ENCODE measurements around the gene ISM1.
"Not testable (repeated sequence)": the region's sequence is repeated elsewhere in the genome, so short reads cannot be mapped to it uniquely, and the experiment has no call there.

Gene ISM1

DNA sequence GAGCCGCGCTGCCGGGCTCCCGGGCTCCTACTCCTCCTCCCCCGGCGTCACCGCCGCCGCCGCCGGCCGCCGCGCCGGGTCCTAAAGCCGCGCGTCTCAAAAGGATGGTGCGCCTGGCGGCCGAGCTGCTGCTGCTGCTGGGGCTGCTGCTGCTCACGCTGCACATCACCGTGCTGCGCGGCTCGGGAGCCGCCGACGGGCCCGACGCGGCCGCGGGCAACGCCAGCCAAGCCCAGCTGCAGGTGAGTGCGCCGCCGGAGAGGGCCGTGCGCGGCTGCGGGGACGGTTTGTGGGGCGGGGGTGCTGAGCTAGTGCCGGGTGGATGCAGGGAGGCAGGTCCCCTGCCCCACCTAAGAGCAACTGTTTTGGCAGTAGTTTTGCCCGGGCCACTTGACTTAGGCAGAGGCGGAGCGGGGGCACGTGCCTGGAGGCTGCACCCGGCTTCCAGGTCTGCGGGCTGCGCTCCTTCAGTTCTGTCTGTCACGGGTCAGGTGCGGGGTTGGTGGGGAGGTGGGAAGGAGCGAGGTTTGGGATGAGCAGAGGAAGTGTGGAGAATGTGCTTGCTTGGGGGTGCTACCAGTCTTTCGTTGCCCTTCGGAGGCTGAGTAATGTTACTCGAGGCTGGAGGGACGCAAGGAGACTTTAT, 722 bp downstream of the ISM1 start:
- DNase-seq, result no peak

DNA sequence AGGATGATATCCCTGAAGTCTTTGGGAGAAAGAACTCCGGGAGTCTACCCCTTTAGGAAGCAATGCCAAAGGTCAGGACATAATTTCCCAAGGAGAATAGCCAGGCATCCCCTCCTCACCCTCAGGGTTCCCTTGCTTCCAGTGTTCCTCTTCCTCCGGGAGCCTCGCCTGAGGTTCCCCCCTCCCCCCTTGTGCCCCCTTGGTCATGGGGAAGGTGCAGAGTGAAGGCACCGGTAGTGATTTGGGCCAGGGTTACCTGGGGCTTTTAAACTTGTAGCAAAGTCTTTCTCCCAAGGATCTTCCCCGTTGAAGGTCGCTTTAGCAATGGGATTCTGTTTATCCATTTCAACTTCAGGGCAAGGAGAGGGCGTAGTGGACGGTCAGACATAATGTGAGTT, 1.2 kb downstream of the ISM1 start:
- DNase-seq, result no peak

DNA sequence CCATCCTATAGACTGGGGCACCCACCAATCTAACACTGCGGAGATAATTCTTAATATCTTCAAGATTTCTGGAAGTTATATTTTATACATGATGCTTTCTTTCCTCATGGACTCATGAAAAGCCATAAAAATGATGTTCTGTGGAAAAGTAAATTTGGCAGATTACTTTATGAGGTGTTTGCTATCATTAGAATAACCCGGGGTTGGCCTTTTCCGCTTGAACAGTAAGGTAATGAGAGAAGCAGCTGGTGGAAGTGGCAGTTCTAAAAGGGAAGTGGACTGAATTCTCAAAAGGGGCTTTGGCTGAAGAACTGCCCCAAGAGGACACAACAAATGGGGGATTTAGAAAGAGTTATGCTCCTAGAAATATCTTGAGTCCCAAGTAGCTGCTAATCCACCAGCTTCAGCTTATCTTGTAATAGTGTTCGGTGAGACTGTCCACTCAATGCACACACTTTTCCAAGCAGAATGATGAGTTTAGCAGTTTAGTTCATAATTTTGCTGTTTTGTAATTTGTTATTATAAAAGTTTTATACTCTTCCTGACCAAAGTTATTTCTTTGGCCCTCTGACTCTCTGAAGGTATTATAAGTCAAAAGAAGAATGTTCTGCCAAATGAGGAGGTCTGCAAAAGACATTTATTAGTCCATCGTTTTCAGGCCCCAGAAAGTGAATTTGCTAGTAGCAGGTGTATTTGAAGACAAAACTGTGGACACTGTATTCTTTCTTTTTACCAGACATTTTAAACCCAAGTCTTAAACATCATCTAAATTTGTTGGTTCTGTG, 2.9 kb downstream of the ISM1 start:
- DNase-seq, result no peak

DNA sequence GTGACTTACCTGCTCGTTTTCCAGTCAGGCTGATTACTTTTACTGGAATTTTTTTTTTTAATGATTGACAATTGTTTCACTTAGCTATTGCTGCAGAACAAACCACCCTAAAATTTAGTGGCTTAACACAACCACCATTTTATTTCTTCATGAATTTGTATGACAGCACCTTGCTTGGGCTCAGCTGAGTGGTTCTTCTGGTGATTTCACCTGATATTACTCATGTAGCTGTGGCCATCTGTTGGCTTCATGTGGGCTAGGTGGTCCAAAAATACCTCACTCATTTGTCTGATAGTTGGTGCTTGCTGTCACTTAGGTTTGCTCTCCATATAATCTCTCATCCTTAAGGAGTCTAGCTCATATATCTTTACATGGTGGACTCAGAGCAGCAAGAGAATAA, 5.3 kb downstream of the ISM1 start:
- no peak for DNase-seq

DNA sequence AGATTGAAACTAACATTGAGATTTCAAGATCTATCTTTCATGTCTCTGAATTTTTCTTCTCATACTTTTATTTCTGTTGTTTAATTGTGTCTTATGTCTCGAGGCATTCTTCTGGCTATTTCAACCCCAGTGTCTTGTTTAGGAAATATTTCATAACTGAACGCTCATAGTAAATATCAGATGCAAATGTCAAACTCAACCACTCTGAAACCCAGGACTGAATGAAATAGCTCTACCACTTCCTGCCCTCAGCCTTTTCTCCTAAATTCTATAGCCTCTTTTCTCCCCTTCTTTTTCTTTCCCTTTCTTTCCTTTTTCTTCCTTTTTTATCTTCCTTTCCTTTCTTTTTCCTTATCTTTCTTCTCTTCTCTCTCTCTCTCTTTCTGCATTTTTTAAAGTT, 7.7 kb downstream of the ISM1 start:
- DNase-seq, result no peak

DNA sequence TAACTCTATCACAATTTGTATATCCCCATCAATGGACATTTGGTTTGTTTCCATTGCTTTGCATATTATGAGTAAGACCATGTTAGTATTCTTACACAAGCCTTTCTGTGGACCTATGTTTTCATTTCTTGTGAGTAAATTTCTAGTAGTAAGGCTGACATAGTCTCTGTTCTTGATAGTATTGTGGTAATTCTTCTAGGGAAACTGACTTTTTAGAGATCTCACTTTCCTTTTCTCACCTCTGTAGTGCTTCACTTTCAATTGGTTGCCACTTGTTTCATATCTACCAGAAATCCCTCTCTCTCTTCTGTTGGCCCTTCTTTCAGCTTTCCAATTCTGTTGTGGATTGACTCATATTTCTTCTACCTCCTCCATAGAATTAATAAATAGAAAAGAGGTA, 8.5 kb downstream of the ISM1 start:
- no peak for DNase-seq

DNA sequence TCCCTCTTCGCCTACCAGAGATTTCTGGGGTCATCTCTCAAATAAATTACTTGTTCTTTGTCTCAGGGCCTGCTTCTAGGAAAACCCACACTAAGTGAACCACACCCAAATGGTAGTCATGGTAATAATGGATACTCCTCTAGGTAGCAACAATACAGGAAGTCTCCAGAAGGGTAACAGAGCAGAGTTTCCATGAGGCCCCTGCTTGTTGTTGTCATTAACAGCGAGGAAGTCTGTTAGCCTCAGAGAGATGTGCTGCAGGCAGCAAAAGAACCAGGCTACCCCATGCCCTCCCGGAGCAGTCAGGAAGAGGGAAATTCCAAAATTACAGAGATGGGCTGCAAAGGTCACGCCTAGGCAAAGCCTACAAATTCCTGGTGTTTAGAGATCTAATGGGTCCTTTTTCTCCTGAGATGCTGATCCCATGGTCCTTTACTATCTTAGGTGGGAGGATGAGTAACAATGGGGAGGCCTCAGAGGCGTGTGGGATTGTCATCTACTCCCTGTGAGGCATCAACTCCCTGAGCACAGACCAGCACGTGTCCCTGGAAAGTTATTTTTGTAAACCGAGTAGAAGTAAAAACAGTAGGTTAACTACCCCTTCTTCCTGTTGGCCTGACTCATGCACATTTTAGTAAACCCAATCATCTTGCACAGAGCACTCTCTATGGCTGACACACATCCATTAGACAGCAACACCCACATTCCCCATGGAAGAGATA, 10.1 kb downstream of the ISM1 start:
- no peak for DNase-seq

DNA sequence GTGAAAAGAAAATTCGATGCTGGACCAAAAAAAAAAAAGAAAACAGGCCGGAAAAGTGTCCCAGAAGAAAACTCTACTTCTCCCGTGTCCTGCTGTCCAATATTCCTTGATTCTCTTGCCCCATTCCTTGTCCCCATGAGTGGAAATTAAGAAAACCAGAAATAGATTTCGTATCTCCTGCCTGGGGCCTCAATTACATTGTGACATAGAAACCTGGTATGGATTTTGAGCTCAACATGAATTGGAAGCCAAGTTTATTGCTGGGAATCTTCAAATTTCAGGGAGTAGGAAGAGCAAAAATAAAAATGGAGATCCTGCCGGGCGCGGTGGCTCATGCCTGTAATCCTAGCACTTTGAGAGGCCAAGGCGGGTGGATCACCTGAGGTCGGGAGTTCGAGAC, 11.9 kb downstream of the ISM1 start:
- no peak for DNase-seq

DNA sequence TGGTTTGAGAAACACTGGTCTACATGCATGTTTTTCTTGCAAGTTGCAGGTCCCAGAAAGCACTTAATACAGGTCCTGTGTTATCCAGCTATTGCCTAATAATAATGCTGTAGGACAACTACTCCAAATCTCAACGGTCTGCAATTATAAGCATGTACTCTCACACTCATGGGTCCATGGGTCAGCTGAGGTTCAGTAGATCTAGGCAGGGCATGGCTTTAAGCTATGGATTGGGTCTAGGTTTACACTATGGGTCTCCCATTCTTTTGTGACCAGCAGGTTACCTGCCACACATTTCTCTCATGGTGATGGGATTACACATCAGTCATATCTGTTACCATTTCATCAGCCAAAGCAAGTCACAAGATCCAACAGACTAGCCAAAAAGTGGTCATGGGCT, 13.9 kb downstream of the ISM1 start:
- no peak for DNase-seq

DNA sequence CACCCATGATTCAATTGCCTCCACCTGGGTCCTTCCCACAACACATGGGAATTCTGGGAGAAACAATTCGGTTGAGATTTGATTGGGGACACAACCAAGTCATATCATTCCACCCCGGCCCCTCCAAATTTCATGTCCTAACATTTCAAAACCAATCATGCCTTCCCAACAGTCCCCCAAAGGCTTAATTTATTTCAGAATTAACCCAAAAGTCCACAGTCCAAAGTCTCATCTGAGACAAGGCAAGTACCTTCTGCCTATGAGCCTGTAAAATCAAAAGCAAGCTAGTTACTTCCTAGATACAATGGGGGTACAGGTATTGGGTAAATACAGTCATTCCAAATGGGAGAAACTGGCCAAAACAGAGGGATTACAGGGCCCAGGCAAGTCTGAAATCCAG, 15.3 kb downstream of the ISM1 start:
- not testable (repeated sequence) for DNase-seq

DNA sequence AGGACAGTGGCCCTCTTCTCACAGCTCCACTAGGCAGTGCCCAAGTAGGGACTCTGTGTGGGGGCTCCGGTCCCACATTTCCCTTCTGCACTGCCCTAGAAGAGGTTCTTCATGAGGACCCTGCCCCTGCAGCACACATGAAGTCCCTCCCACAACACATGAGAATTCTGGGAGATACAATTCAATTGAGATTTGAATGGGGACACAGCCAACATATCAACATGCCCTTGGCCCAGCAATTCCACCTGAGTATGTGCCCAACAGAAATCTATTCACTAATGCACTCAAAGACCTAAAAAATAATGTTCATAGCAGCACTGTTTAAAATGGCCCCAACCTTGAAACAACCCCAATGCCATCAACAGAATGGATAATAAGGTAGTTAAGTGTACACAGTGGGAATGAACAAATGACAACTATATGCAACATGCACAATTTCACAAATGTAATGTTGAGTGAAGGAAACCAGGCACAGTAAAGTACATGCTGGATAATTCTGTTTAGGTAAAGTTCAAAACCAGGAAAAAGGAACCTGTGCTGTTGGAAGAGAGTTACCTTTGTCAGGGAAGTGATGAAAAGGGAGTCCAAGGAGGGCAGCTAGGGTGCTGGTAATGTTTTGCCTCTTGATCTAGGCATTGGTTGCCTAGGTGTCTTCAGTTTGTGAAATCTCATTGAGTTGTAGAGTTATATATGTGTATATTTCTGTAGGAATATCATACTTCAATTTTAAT, 16.1 kb downstream of the ISM1 start:
- no peak for DNase-seq

DNA sequence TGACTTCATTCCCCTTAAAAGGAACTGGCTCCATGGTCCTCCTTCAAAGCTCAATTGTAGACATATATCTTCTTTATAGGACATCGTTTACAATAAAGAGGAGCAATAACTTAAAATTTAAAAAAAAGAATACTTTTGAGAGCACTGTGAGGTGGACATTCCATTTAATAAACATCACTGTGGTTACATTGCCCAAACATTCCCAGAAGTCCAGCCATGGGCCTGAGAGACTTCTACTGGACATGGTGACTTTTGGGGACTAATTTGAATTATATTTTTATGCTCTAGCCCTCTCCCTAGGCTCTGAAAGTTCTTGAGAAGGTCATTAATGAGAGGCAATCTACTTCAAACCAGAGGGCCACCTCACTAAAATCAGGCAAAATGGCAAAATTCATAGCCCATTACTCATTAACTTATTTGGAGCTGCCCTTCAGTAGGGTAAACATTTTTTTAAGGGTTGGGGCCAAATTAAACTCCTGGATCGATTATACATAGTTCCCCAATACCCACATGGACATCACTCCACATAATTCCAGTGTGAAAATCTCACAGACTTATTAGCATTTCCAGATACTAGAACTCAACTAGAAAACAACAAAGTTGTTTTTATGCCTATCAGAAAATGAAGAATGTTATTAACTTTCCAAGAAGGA, 17.1 kb downstream of the ISM1 start:
- DNase-seq, result no peak

DNA sequence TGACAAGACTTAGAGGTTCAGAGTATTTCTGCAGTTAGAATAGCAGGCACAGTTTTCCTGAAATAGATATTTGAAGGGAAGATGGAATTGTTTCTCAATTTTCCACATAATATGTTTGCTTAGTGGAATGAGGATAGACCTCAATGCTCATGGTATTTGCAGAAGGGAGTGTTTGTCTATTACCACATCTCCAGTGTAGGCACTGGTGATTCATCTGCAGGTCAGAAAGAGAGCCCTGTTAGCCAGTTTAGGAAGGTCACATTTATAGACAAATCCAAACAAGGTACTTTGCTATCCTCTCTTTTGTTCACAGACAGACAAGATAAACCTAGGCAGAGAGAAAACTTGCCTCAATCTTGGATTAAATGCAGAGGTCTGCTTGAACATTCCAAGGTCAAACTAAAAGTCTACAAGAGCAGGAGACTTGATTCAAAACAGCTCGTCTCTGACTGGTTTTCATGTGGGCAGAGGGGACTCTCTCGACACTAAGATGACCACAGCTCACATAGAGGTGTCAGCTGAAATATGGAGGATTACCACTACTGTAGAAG, 22.8 kb downstream of the ISM1 start:
- DNase-seq, result no peak

DNA sequence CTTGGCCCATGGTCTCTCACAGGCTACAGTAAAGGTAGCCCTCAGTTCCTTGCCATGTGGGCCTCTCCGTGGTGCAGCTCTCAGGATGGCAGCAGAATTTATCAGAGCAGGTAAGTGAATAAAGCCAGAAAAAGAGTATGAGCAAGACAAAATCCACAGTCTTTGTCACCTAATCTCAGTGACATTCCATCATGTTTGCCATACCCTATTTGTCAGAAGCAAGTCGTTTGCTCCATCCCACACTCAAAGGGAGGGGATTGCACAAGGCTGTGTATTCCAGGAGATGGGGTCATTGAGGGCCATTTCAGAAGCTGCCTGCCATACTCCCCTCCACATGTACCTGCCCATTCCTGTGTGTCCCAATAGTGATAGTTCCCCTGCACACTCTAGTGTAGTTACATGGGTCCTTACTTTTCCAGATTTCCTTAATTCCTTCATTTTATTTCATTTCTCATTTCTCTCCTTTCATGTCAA, 24.2 kb downstream of the ISM1 start:
- no peak for DNase-seq

DNA sequence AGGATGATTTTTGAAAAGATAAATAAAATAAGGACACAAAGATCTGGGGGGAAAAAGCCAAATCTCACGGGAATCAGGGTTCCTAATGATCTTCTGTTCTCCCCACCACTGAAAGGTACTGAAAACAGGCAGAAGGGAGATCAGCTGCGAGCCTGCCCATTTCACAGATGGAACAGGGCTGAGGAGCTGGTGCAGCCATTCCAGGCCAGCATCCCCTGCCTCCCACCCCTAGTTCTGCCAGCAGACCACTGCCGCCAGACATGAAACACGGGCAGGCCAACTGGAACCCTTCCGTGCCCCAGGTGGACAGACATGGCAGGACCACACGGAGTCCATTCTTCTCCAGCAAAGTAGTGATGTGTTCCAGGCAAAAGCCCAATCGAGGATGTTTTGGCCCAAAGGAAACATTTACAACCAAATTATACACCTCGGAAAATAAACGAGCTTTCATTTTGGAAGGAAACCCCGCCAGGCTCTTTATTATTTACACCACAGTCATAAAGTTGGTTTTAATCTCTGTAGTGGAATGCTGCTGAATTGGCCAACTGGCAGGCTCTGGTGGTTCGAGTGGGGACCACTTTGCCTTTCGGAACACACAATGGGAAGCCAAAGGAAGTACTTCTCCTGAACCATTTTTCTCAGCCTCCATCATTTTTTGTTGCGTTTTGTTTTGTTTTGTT, 28.2 kb downstream of the ISM1 start:
- DNase-seq, result no peak

DNA sequence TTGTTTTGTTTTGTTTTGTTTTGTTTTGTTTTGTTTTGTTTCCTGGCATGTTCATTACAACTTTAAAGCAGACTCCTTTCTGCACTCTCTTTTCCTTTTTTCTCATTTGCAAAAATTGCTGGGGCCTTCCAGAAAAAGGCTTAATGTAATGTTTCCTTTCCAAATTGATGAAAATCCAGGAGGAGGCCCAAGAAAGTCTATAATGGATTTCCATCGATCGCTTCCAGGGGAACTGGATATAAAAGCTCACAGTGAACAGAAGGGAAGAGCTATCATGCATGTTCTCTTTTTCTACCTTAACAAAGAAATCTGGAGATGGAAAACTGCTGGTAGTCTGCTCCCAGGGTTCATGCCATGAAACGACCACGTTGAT, 28.7 kb downstream of the ISM1 start:
- DNase-seq, result no peak

DNA sequence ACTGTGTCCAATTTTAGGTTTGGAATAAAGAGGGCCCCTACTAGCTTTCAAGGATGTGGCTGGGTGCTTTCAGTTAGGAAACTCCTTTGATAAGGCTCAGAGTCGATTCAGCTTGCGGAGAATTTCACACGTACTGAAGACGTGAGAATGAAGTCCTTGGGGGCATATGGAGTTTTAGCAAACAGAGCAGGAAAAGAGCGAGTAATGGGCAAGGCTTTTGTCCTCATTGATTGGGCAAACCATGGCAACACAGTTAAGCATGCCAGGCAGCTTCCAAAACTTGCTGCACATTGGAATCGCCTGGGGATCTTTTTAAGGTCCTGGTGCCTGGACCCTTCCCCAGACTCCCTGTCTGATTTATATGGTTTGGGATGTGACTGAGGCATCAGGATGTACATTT, 29.2 kb downstream of the ISM1 start:
- DNase-seq, result no peak

DNA sequence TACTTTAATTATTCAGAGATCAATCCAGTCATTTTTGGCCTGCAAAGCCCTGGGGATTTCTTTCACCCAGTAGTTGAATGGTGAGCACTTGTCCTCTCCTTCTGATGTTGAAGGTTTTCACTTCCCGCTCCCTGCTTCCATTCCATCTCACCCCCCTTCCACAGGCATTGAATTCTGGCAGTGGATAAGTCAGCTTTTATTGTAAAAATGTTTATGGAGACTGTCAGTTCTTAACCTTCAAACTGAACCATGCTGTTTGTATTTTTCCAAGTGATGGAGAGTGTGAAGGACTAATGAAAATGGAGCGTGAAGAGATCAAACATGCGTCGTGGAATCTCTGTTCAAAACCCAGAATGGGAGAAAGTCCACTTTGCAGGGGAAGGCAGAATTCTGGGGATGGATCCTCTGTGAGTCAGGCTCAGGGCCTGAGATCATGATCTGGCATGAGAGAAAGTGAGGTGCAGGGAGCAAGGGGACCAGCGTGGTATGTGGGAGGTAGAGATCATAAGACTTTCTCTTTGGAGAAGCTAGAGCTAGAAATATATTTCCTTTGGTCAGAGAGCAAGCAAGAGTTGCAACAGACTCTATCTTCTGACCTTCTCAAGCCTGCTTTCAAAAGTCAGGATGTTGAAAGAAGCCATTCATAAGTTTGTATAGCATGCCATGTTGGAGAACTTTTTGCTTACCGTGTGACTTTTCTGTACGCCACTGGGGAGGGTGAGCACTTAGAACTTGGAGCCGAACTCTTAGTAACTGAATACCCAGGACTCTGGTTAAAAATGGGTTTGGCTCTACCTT, 30.2 kb downstream of the ISM1 start:
- DNase-seq, result no peak

DNA sequence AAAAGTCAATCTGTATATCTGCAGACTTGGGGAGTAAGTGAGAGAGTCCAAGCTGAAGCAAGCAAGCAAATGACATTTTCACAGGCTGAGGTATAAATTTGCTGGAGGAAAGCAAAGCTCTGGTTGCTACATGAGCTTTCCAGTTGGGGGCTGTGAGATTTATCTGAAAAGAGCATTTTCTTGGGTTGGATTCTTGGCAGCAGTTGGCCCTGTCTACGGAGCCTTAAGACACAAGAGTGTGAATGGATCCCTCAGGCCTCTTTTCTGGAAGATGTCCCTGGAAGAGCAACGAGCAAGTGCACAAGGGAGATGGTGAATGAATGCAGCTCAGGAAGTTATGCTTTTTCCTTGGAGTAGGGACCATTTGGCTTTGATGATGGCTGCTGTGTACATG, 30.8 kb downstream of the ISM1 start:
- DNase-seq, result no peak

DNA sequence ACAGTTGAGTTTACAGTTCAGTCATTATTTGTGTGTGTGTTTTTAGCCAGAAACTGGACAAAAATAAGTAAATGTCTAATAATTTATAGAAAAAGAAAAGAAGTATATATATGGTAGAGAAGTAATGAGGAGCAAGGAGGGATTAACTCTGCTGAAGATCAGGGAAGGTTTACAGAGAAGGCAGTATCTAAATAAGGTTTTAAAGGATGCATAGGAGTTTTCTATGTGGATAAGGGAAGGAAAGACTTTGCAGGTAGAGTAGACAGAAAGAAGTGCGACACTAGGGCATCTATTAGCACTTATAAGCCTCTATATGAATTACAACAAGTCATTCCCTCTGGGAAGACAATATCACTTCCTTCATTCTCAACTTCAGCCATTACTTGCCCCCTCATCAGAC, 34.3 kb downstream of the ISM1 start:
- no peak for DNase-seq

DNA sequence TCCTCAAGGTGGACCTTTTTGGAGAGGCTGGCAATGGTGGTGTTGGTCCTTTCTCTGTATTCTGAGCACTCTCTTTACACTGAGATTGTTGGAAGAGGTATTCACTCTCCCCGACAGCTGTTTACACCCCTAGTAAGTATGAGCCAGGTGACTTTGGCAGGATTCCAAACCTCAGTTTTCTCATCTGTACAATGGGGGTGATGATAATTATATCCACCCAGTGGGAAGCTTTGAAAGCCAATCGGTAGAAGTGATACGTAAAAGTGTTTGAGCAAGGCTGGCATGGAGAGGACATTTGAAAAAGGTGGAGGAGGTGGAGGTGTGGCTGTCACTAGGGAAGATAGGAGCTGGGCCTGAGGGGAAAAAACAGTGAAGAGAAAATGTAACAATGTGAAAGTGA, 35.5 kb downstream of the ISM1 start:
- DNase-seq, result no peak

Measured in effector CD8-positive, alpha-beta T cell (primary cell).